ENCODE measurements around the gene SMYD5.

Gene SMYD5

GRCh38 chr2:73266061-73266901 lies 52.2 kb downstream of the SMYD5 start:
- no peak overlapping the region for H3K27ac Mint-ChIP-seq
- peaks cover 27% of the 10 kb centered on the region for H3K4me1 Mint-ChIP-seq (ENCODE audit: low read depth)
- H3K4me3 Mint-ChIP-seq: no peak overlapping the region
- H3K27me3 Mint-ChIP-seq: no peaks in the 10 kb centered on the region
- peaks cover 49% of the 10 kb centered on the region for H3K36me3 Mint-ChIP-seq (ENCODE audit: low read depth)
- no peak for DNase-seq
- H3K9me3 Mint-ChIP-seq: no peaks in the 10 kb centered on the region

- no peak for DNase-seq
- no peak overlapping the region for H3K27ac Mint-ChIP-seq
- no peak overlapping the region for H3K4me3 Mint-ChIP-seq
- H3K27me3 Mint-ChIP-seq: no peaks in the 10 kb centered on the region
- peaks cover 44% of the 10 kb centered on the region for H3K36me3 Mint-ChIP-seq (ENCODE audit: low read depth)
- H3K4me1 Mint-ChIP-seq (ENCODE audit: low read depth): peaks cover 27% of the 10 kb centered on the region
- no peaks in the 10 kb centered on the region for H3K9me3 Mint-ChIP-seq
Measured at GRCh38 chr2:73267008-73267407, 53.0 kb downstream of the SMYD5 start.

- DNase-seq: no peak
- Mint-ChIP-seq H3K4me1 (ENCODE audit: low read depth) (peaks cover 27% of the 10 kb centered on the region), H3K9me3 (no peaks in the 10 kb centered on the region), H3K4me3 (peak overlapping the region; percentile 44), H3K36me3 (ENCODE audit: low read depth) (peaks cover 31% of the 10 kb centered on the region), H3K27me3 (no peaks in the 10 kb centered on the region), H3K27ac (peak overlapping the region; percentile 42)
Measured at GRCh38 chr2:73268366-73268829, 54.4 kb downstream of the SMYD5 start.

- Mint-ChIP-seq H3K27ac (peak overlapping the region; percentile 31), H3K9me3 (no peaks in the 10 kb centered on the region), H3K4me1 (ENCODE audit: low read depth) (peaks cover 27% of the 10 kb centered on the region), H3K4me3 (peak overlapping the region; percentile 44), H3K27me3 (no peaks in the 10 kb centered on the region), H3K36me3 (ENCODE audit: low read depth) (peaks cover 28% of the 10 kb centered on the region)
- DNase-seq: peak; percentile 83
Measured at GRCh38 chr2:73268830-73269685, 55.0 kb downstream of the SMYD5 start.

- H3K27me3 Mint-ChIP-seq: no peaks in the 10 kb centered on the region
- H3K36me3 Mint-ChIP-seq (ENCODE audit: low read depth): peaks cover 27% of the 10 kb centered on the region
- no peak overlapping the region for H3K27ac Mint-ChIP-seq
- no peaks in the 10 kb centered on the region for H3K9me3 Mint-ChIP-seq
- peaks cover 27% of the 10 kb centered on the region for H3K4me1 Mint-ChIP-seq (ENCODE audit: low read depth)
- DNase-seq: no peak
- H3K4me3 Mint-ChIP-seq: peak overlapping the region; percentile 63
Measured at GRCh38 chr2:73269686-73270465, 55.8 kb downstream of the SMYD5 start.

GRCh38 chr2:73272270-73272669 lies 58.2 kb downstream of the SMYD5 start:
- Mint-ChIP-seq H3K27me3 (no peaks in the 10 kb centered on the region), H3K9me3 (no peaks in the 10 kb centered on the region), H3K4me3 (no peak overlapping the region)

More at GRCh38 chr2:73272270-73272669, 58.2 kb downstream of the SMYD5 start:
- Mint-ChIP-seq H3K27ac (no peak overlapping the region), H3K4me1 (ENCODE audit: low read depth) (peaks cover 21% of the 10 kb centered on the region), H3K36me3 (ENCODE audit: low read depth) (peaks cover 31% of the 10 kb centered on the region)
- DNase-seq: no peak
